HCT116 (cell line): Measurements from ENCODE around the gene CKAP2L. TPM values are rescaled to one million over a fixed set of nuclear protein-coding genes. Genes with fewer than 3 reads are reported as not detected.
A peak's percentile ranks its signal among the peaks of the same experiment; 100 is the strongest.

ENCODE experiments used
- ATAC-seq: fragments of 200-7000 bp; cut with Tn5 transposase; 2 replicates; pipeline ENCODE4 v1.9.1; 2020; ENCODE audit warnings: mild to moderate bottlenecking, moderate library complexity
- BruUV-seq: library from RNA; stranded (reverse); fragments of 400-500 nt; replicated peaks from 2 replicates; lab custom pipeline; 2021; lab: Mats Ljungman, UMichigan
- CTCF ChIA-PET: fragments of 300-600 bp; sonication (Branson Sonifier 250); formaldehyde crosslinking; loops from one replicate; lab custom pipeline; 2021; ENCODE audit warnings: antibody characterized with exemption; lab: Charles Lee
- POLR2A ChIA-PET: fragments of 300-600, 350-600 bp; sonication (Branson Sonifier 250); formaldehyde crosslinking; loops from one replicate; lab custom pipeline; 2021; ENCODE audit warnings: antibody characterized with exemption; lab: Charles Lee
- RAD21 ChIA-PET, 2 experiments: fragments of 300-600 bp; sonication (Branson Sonifier 250); formaldehyde crosslinking; loops; one replicate each; lab custom pipeline; 2023; ENCODE audit warnings: low total read pairs in 2 of 2; ENCODE audit not compliant: uncharacterized antibody in 2 of 2, unreplicated experiment in 2 of 2, low non-redundant PET in 1 of 2; lab: Charles Lee
- DNase-seq: peaks from one replicate; pipeline ENCODE4 v3.0.0-alpha.2; 2010; ENCODE audit warnings: low read depth, low spot score
- H2AFZ ChIP-seq: fragments of 200-600 bp; shearing (Covaris generic), sonication (generic); 2 replicates; pipeline ENCODE4 v1.6.1; 2017; ENCODE audit warnings: low read depth, mixed run types, mixed read lengths, antibody characterized with exemption, low read length; ENCODE audit not compliant: poor library complexity, severe bottlenecking
- H3K27ac ChIP-seq: 2 replicates; pipeline ENCODE4 v1.5.1; 2012; ENCODE audit warnings: low read depth, low read length
- H3K27me3 ChIP-seq: fragments of 200-600 bp; sonication (generic); 2 replicates; pipeline ENCODE4 v1.6.1; 2016; ENCODE audit warnings: mixed run types, low read length, mixed read lengths; ENCODE audit not compliant: insufficient read depth
- H3K36me3 ChIP-seq, 2 experiments: fragments of 200-500 bp in 1 of 2; fragments of 200-600 bp in 1 of 2; sonication (Bioruptor generic) in 1 of 2; sonication (generic) in 1 of 2; 2 replicates each; pipeline versions ENCODE4 v1.5.1 to v1.6.1; 2014 to 2016; ENCODE audit warnings: low read length in 2 of 2, inconsistent platforms in 1 of 2, mixed read lengths in 1 of 2, mixed run types in 1 of 2; ENCODE audit not compliant: insufficient read depth in 2 of 2, control insufficient read depth in 1 of 2
- H3K4me1 ChIP-seq, 2 experiments: fragments of 200-600 bp in 1 of 2; sonication (generic) in 1 of 2; 2 replicates each; pipeline versions ENCODE4 v1.5.1 to v1.6.1; 2012 to 2017; ENCODE audit warnings: low read length in 2 of 2, inconsistent platforms in 1 of 2, mild to moderate bottlenecking in 1 of 2, mixed read lengths in 1 of 2, mixed run types in 1 of 2, moderate library complexity in 1 of 2; ENCODE audit not compliant: insufficient read depth in 2 of 2, control insufficient read depth in 1 of 2
- H3K4me2 ChIP-seq: fragments of 200-600 bp; sonication (generic); 2 replicates; pipeline ENCODE4 v1.6.1; 2017; ENCODE audit warnings: mixed run types, low read length, mixed read lengths
- H3K4me3 ChIP-seq, 2 experiments: fragments of 200-600 bp in 1 of 2; sonication (generic) in 1 of 2; replicated peaks in 1 of 2; 2 replicates each; pipeline ENCODE4 v1.5.1; 2011 to 2016; ENCODE audit warnings: low read length in 2 of 2, control low read depth in 1 of 2, low read depth in 1 of 2, mild to moderate bottlenecking in 1 of 2, mixed read lengths in 1 of 2, mixed run types in 1 of 2
- H3K79me2 ChIP-seq: fragments of 200-600 bp; sonication (generic); 2 replicates; pipeline ENCODE4 v1.6.1; 2017; ENCODE audit warnings: mild to moderate bottlenecking, mixed run types, low read length, moderate library complexity, mixed read lengths; ENCODE audit not compliant: insufficient read depth
- H3K9ac ChIP-seq: fragments of 200-600 bp; sonication (generic); 2 replicates; pipeline ENCODE4 v1.6.1; 2016; ENCODE audit warnings: low read length, mixed read lengths
- H3K9me2 ChIP-seq: fragments of 200-600 bp; sonication (generic), shearing (Covaris generic); 2 replicates; pipeline ENCODE4 v1.6.1; 2017; ENCODE audit warnings: mixed run types, mild to moderate bottlenecking, moderate library complexity; ENCODE audit not compliant: insufficient read depth
- H3K9me3 ChIP-seq, 2 experiments: fragments of 200-500 bp in 1 of 2; fragments of 200-600 bp in 1 of 2; sonication (Bioruptor generic) in 1 of 2; sonication (generic) in 1 of 2; 2 replicates each; pipeline ENCODE4 v1.6.1; 2014 to 2017; ENCODE audit warnings: low read length in 2 of 2, mixed read lengths in 2 of 2, inconsistent platforms in 1 of 2, low read depth in 1 of 2, mild to moderate bottlenecking in 1 of 2, mixed run types in 1 of 2, moderate library complexity in 1 of 2; ENCODE audit not compliant: control insufficient read depth in 1 of 2, insufficient read depth in 1 of 2
- H4K20me1 ChIP-seq: fragments of 200-600 bp; sonication (generic), shearing (Covaris generic); 2 replicates; pipeline ENCODE4 v1.6.1; 2017; ENCODE audit warnings: mixed run types, mild to moderate bottlenecking, moderate library complexity; ENCODE audit not compliant: insufficient read depth
- ATF3 ChIP-seq: IDR thresholded peaks from 2 replicates; pipeline ENCODE4 v1.6.1; 2012
- CBX3 ChIP-seq: IDR thresholded peaks from 2 replicates; pipeline ENCODE4 v1.6.1; 2012; ENCODE audit warnings: low read depth
- EGR1 ChIP-seq: IDR thresholded peaks from 2 replicates; pipeline ENCODE4 v1.6.1; 2012; ENCODE audit warnings: low read depth
- EZH2 ChIP-seq: fragments of 200-600 bp; sonication (generic); IDR thresholded peaks from 2 replicates; pipeline ENCODE4 v1.6.1; 2017; ENCODE audit warnings: antibody characterized with exemption, mixed run types
- FOSL1 ChIP-seq: IDR thresholded peaks from 2 replicates; pipeline ENCODE4 v1.6.1; 2012; ENCODE audit warnings: low read depth
- JUND ChIP-seq: IDR thresholded peaks from 2 replicates; pipeline ENCODE4 v1.6.1; 2012
- POLR2AphosphoS5 ChIP-seq: IDR thresholded peaks from 2 replicates; pipeline ENCODE4 v1.6.1; 2011; ENCODE audit warnings: mild to moderate bottlenecking, low read depth, low read length, moderate library complexity
- RAD21 ChIP-seq: IDR thresholded peaks from 2 replicates; pipeline ENCODE4 v1.6.1; 2012; ENCODE audit warnings: low read depth, mild to moderate bottlenecking
- REST ChIP-seq: IDR thresholded peaks from 2 replicates; pipeline ENCODE4 v1.6.1; 2012; ENCODE audit warnings: low read depth
- SIN3A ChIP-seq: IDR thresholded peaks from 2 replicates; pipeline ENCODE4 v1.6.1; 2012; ENCODE audit warnings: low read depth
- SP1 ChIP-seq: IDR thresholded peaks from 2 replicates; pipeline ENCODE4 v1.6.1; 2012; ENCODE audit warnings: low read depth
- ZFX ChIP-seq: fragments of 450-650 bp; IDR thresholded peaks from 2 replicates; pipeline ENCODE4 v1.6.1; 2017
- intact Hi-C: fragments of 100-400 bp; cut with micrococcal nuclease; formaldehyde crosslinking; loops from 2 replicates; pipeline ENCODE4 v1.10.0; 2022
- total RNA-seq: library from RNA; stranded (reverse); gene quantifications from one replicate; pipeline ENCODE4 v1.2.1, GENCODE V29; 2021; ENCODE audit not compliant: unreplicated experiment
- TF ChIP-seq, protein P1 (sequence below): IDR thresholded peaks from 2 replicates; pipeline ENCODE4 v1.6.1; 2012
- TF ChIP-seq, protein P2 (sequence below): IDR thresholded peaks from 2 replicates; pipeline ENCODE4 v1.6.1; 2011; ENCODE audit warnings: mild to moderate bottlenecking, low read length, moderate library complexity; ENCODE audit not compliant: insufficient replicate concordance; ENCODE audit errors: extremely low read depth

Gene CKAP2L
- total RNA-seq, 1 experiment from 2014 or later = 27.5 TPM

DNA sequence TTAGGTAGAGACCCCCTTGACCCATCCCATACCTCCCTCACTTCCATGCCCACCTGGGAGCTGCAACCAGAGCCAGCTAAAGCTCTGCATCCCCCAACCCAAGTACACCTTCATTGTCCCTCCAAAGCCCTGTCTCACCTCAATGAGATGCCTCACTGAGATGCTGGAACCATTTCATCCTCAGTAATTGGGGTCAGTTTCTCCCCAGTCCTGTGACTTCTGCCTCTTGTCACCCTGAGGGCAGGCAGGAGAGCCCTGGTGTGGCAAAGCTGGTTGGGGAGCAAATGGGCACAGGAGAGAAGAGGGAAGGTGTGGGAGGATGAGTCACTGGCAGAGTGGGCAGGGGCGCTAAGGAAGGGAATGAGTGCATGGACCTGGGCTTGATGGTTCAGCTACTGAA is 71.5 kb downstream of the CKAP2L start:
- TF ChIP-seq JUND = peak; percentile 7; the same call in 1 of the 2 replicates
- TF ChIP-seq EGR1 = peak; percentile 59; the same call in 1 of the 2 replicates
- no peak for TF ChIP-seq ATF3
- TF ChIP-seq POLR2AphosphoS5 = no peak
- TF ChIP-seq ZFX = no peak
- TF ChIP-seq, protein P1, sequence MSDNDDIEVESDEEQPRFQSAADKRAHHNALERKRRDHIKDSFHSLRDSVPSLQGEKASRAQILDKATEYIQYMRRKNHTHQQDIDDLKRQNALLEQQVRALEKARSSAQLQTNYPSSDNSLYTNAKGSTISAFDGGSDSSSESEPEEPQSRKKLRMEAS = no peak
- TF ChIP-seq SP1 = no peak
- TF ChIP-seq FOSL1 = peak; percentile 31
- Histone ChIP-seq H4K20me1 (no peaks in the 10 kb centered on the region), H3K4me1 (peaks cover 38 to 49% of the 10 kb centered on the region in 2 experiments), H2AFZ (peak overlapping the region; percentile 69), H3K4me2 (peak overlapping the region; percentile 75), H3K27ac (peak overlapping the region; percentile 37), H3K27me3 (no peaks in the 10 kb centered on the region), H3K79me2 (no peaks in the 10 kb centered on the region), H3K4me3 (peak overlapping the region in 1 of 2 experiments; percentile 34; a peak in 2 of 4 replicates), H3K9ac (peak overlapping the region; percentile 39), H3K9me3 (no peaks in the 10 kb centered on the region), H3K9me2 (no peaks in the 10 kb centered on the region), H3K36me3 (no peaks in the 10 kb centered on the region)
- BruUV-seq = no TSS peak
- RAD21 ChIA-PET = interaction anchor here in 1 of 2 experiments (0.9 kb wide), 1 partner anchor 32 kb away, joined by 3 read pairs; no protein-coding TSS in a partner anchor
- no peak for DNase-seq
- ATAC-seq = peak; percentile 10; the same call in 1 of the 2 replicates
- intact Hi-C loops = no loop called here
- CTCF ChIA-PET = interaction anchor here (0.9 to 1.1 kb wide), 3 partner anchors 10 to 66 kb away, joined by 4 to 8 read pairs (median 7); no protein-coding TSS in a partner anchor
- POLR2A ChIA-PET = interaction anchor here (0.9 to 2.1 kb wide), 5 partner anchors 14 to 100 kb away, joined by 3 to 11 read pairs (median 4); partner anchors contain the start of gene SLC20A1

GRCh38 chr2:112692495-112692911 is 71.9 kb downstream of the CKAP2L start:
- ChIA-PET CTCF (interaction anchor here (0.9 to 1.1 kb wide), 3 partner anchors 10 to 66 kb away, joined by 4 to 8 read pairs (median 7); no protein-coding TSS in a partner anchor), RAD21 (interaction anchor here in 1 of 2 experiments (0.9 kb wide), 1 partner anchor 32 kb away, joined by 3 read pairs; no protein-coding TSS in a partner anchor), POLR2A (interaction anchor here (0.7 to 2.1 kb wide), 6 partner anchors 15 to 100 kb away, joined by 3 to 11 read pairs (median 4); partner anchors contain the start of gene SLC20A1)
- ATAC-seq (peak; percentile 83), DNase-seq (peak; percentile 85)
- H4K20me1 ChIP-seq = no peaks in the 10 kb centered on the region
- H3K4me3 ChIP-seq = peak overlapping the region in 1 of 2 experiments; percentile 34; a peak in 2 of 4 replicates
- peak overlapping the region; percentile 37 for H3K27ac ChIP-seq
- no peaks in the 10 kb centered on the region for H3K9me3 ChIP-seq
- H2AFZ ChIP-seq = no peak overlapping the region
- no peaks in the 10 kb centered on the region for H3K27me3 ChIP-seq
- H3K9ac ChIP-seq = peak overlapping the region; percentile 57
- BruUV-seq = no TSS peak
- peak overlapping the region; percentile 75 for H3K4me2 ChIP-seq
- H3K36me3 ChIP-seq = no peaks in the 10 kb centered on the region
- no peaks in the 10 kb centered on the region for H3K9me2 ChIP-seq
- H3K4me1 ChIP-seq = peaks cover 38 to 53% of the 10 kb centered on the region in 2 experiments
- no peaks in the 10 kb centered on the region for H3K79me2 ChIP-seq
- intact Hi-C loops = no loop called here
- TF ChIP-seq, protein P1 = peak; percentile 63
- TF ChIP-seq RAD21 (no peak), CBX3 (no peak), JUND (peak; percentile 65), REST (no peak), EZH2 (no peak), SP1 (peak; percentile 49), SIN3A (no peak)
- TF ChIP-seq, protein P2, sequence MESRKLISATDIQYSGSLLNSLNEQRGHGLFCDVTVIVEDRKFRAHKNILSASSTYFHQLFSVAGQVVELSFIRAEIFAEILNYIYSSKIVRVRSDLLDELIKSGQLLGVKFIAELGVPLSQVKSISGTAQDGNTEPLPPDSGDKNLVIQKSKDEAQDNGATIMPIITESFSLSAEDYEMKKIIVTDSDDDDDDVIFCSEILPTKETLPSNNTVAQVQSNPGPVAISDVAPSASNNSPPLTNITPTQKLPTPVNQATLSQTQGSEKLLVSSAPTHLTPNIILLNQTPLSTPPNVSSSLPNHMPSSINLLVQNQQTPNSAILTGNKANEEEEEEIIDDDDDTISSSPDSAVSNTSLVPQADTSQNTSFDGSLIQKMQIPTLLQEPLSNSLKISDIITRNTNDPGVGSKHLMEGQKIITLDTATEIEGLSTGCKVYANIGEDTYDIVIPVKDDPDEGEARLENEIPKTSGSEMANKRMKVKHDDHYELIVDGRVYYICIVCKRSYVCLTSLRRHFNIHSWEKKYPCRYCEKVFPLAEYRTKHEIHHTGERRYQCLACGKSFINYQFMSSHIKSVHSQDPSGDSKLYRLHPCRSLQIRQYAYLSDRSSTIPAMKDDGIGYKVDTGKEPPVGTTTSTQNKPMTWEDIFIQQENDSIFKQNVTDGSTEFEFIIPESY = no peak
